NK-92 treated with Interleukin-12 subunit alpha and Interleukin-12 subunit beta, amount 100 ng/mL, for 24 hours (cell line): ENCODE results near the gene DNPH1.

Experiments used
- DNase-seq: peaks from one replicate; lab custom pipeline; 2025; lab: John Stamatoyannopoulos, UW

The DNPH1 gene

DNA sequence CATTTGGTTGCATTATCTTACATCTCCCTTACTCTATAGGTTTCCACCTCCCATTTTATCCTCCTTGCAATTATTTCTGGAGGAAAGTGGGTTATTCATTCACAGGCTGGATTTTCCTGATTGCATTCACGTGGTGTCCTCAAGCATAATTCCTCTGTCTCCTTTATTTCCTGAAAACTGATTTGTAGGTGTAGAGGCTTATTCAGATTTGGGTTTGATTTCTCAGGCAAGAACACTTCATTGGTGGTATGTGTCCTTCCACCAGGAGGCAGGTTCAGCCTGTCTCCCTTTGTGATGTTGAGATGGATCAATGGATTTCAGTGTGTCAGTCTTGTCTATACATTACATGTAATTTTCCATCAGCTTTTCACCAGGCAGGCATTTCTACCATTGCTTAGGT lies 17.3 kb downstream of the DNPH1 start:
- DNase-seq, result no peak

DNA sequence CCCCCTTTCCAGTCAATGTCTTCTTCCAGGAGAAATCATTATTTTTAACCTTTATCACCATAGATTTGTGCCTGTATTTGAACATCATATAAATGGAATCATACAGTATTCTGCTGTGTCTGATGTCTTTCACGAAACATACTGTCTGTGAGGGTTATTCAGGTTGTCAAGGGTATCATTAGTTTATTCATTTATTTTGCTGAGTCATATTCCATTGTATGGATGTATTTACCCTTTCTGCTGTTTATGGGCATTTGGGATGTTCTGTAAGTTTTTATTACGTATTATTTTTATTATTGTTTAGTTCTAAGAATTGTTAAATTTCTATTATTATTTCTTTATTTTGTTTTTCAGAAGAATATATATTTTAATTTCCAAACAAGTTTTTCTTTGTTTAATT lies 22.0 kb downstream of the DNPH1 start:
- no peak for DNase-seq

DNA sequence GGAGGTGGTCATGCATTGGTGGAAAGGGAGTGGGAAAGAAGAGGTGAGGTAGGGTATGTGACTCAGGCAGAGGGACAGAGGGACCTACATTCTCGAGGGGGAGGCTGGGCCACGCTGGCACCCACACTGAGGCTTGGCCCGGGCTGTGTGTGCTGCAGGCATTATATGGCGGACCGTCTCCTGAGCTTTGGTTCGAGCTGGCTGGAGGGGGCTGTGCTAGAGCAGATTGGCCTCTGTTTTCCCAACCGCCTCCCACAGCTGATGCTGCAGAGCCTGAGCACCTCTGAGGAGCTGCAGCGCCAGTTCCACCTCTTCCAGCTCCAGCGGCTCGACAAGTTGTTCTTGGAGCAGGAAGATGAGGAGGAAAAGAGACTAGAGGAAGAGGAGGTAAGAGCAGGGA lies 23.4 kb downstream of the DNPH1 start:
- DNase-seq, result no peak

DNA sequence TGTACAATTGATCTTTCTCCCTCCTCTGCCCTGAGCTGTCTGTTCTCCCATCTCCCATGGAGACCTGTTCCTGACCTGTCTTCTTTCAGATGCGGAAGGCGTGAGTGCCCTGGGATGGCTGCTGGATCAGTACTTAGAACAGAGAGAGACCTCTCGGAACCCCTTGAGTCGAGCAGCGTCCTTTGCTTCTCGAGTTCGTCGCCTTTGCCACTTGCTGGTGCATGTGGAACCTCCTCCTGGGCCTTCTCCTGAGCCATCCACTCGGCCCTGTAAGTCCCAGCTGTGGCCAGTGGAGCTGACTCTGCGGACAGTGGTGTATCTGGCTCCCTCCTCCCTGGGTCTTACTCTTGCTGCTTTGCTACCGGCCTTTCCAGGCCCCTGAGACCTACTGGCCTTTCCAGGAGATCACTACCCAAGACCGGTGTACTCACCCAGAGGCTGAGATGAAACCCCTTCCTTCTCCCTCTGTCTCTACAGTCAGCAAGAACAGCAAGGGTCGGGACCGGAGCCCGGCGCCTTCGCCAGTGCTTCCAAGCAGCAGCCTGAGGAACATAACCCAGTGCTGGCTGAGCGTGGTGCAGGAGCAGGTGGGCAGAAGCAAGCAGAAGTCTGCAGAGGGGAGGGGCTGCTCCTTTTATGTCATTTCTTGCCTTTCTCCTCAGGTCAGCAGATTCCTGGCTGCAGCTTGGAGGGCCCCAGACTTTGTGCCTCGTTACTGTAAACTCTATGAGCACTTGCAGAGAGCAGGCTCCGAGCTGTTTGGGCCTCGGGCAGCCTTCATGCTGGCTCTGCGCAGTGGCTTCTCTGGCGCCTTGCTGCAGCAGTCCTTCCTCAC lies 24.8 kb downstream of the DNPH1 start:
- no peak for DNase-seq

DNA sequence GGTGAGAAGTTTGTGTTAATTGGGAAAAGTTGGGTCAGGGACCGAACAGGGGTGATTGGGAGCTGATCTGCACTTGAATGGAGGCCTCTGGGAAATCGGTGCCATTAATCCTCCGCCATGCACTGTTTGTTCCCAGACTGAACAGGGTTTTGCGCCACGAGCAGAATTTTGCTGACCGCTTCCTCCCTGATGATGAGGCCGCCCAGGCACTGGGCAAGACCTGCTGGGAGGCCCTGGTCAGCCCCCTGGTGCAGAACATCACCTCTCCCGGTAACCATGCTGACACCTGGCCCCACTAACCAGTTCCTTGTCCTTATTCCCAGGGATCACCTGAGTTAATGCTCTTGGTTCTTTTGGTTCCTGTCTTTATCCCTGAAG lies 25.6 kb downstream of the DNPH1 start:
- no peak for DNase-seq

DNA sequence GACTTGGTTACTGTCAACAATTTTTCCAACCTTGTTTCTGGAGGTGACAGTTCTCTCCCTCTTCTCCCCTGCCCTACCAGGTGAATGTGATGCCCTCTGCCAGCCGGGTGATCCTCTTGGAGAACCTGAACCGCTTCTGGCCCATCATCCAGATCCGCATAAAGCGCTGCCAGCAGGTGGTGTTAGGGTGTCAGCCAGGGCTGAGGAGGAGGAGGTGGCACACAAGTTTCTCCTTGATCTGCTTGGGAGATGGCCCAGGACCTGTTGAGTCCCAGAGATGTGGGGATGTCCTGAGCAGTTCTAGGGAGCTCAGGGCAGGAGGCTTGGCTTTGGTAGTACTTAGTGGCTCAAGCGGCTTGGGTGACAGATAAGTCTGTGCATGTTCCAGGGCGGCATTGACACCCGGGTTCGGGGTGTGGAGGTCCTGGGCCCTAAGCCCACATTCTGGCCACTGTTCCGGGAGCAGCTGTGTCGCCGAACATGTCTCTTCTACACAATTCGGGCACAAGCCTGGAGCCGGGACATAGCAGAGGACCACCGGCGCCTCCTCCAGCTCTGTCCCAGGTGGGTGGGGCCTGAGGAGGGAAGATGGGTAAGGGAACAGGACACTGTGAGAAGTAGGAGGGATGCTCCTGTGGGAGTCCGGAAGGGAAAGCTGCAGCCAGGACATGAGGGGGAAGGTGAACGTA lies 26.1 kb downstream of the DNPH1 start:
- no peak for DNase-seq

DNA sequence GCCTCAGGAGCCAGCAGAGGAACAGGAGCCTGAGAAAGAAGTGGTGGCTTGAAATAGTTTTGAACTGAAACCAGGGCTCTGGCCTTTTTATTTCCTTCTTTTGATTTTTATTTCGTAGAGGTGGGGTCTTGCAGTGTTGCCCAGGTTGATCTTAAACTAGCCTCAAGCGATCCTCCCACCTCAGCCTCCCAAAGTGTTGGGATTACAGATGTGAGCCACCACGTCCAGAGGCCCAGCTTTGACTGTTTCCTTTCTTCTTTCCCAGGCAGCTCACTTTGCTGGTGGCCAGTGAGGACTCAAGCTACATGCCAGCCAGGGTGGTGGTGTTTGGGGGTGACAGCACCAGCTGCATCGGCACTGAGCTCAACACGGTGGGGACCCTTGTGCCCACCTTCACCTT lies 26.8 kb downstream of the DNPH1 start:
- DNase-seq, result no peak

DNA sequence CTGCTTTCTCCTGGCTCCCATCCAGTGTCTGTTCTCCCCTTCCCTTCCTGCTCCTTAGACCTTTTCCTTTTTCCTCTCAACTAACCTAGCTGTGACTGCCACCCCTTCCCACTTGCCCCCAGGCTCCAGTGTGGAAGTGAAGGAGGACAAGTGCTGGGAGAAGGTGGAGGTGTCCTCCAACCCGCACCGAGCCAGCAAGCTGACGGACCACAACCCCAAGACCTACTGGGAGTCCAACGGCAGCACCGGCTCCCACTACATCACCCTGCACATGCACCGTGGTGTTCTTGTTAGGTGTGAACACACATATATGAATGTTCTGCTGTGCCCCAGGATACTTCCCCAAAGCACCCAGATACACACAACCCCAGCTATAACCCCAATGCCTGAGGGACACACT lies 28.7 kb downstream of the DNPH1 start:
- no peak for DNase-seq

DNA sequence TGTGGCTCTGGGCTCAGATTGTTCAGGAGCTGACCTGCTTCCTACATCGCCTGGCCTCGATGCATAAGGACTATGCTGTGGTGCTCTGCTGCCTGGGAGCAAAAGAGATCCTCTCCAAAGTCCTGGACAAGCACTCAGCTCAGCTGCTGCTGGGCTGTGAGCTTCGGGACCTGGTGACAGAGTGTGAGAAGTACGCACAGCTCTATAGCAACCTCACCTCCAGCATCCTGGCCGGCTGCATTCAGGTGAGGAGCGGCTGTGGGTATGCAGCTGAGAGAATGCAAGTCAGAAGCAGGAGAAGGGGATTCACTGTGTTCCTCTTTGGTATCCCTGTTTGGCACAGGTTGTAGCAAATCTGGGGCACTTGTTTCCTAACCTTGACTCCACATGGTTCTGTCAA lies 29.4 kb downstream of the DNPH1 start:
- no peak for DNase-seq

DNA sequence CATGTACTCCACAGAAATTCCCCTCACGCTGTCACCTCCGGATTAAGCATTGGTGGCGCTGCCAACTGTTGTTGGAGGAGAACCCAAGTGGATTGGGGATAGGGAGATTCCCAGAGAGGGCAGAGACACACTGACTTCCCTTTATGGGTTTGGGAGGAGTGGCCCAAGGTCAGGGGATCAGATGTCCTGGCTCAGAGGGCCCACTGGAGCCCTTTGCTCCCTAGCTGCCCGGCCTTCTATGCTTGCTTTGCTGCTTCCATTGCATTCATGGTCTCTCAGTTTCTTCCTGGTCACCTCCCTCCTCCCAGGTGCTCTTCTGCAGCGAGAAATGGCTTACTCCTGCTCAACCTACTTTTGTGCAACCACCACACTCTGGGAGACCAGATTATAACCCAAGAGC lies 32.9 kb downstream of the DNPH1 start:
- DNase-seq, result no peak

DNA sequence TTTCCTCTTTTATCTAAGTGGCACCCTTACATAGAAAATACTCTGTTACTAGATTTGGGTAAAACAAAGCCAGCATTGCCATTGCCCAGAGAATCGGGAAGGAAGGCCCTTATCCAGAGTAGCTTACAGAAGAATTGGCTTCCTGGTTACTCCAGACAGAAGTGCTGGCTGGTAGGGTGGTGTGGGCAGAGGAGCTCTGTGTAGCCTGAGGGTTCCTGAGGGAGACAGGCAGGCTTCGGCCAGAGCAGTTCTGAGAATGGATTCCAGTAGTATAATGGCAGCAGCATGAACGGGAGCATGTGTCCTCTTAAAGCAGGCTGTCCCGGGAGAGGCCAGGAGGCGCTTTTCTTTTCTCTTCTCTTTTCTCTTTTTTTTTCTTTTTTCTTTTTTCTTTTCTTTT lies 35.4 kb downstream of the DNPH1 start:
- DNase-seq, result no peak

DNA sequence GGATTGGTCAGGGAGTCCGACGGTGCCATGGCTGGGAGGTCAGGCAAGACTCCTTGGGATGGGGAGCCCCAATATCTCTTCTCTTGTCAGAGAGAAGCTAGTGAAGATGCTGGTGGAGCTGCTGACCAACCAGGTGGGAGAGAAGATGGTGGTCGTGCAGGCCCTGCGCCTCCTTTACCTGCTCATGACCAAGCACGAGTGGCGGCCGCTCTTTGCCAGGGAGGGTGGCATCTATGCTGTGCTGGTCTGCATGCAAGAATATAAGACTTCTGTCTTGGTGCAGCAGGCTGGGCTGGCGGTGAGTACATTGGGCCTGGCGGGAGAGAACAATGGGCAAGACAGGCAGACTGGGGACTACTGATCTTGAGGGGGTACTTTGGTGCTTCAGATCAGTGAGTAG lies 36.4 kb downstream of the DNPH1 start:
- DNase-seq, result no peak

DNA sequence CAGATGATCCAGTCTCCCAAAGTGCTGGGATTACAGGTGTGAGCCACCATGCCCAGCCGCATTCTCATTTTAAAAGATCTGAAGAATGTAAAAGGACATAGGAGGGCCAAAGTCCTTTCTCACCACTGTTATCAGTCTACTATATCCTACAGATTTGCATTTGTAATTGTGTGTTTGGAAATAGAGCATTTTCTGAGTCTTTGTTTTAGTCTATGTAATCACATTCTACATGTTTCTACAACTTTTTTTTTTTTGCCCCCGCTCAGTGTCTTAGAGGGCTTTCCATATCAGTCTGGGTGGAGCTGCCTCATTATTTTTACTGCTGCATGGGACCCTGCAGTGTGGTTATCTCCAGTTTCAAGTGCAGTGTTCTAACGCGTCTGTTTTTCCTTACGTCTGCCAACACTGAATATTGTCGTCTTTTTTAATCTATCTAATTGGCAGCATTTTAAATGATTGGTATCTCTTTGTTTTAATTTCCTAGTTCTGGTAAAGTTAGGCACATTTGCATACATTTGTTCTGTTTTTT lies 39.4 kb downstream of the DNPH1 start:
- DNase-seq, result no peak

DNA sequence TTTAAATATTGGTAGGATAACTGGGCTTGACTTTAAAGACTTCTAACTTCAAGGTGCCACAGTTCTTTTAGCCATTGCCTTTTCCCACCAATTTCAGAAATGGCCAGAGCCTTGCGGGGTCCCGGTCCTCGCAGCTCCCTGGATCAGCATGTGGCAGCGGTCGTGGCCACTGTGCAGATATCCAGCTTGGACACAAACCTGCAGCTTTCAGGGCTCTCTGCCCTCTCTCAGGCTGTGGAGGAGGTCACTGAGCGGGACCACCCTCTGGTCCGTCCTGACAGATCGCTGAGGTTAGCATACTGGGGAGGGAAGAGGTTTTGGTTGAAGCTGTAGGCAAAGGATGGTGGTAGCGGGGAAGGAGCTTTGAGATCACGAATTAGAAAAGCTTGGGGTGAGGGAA lies 40.9 kb downstream of the DNPH1 start:
- no peak for DNase-seq

DNA sequence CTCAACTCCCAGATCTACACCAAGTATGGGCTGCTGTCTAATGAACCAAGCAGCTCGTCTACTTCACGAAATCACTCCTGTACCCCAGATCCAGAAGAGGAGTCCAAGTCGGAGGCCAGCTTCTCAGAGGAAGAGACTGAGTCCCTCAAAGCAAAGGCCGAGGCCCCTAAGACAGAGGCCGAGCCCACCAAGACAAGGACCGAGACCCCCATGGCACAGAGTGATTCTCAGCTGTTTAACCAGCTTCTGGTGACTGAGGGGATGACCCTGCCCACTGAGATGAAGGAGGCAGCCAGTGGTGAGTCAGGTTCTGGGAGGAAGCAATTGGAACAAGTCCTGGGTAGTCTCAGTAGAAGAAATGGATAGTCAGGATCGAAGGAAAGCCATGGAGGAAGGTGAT lies 41.5 kb downstream of the DNPH1 start:
- DNase-seq, result no peak

DNA sequence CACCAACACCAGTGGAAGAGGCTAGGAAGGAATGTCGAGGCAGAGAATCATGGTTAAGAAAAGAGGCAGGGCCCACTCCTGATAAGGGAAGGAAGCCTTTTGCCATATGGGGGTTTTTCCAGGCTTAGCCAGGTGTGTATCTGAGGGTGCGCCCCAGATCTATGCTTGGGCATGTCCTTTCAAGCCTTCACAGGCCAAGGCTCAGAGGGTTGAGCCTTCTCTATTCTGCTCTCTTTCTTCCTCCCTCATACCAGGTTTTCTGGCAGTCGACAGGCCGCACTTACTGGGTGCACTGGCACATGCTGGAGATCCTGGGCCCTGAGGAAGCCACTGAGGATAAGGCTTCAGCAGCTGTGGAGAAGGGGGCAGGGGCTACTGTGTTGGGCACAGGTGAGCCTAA lies 42.6 kb downstream of the DNPH1 start:
- DNase-seq, result no peak

DNA sequence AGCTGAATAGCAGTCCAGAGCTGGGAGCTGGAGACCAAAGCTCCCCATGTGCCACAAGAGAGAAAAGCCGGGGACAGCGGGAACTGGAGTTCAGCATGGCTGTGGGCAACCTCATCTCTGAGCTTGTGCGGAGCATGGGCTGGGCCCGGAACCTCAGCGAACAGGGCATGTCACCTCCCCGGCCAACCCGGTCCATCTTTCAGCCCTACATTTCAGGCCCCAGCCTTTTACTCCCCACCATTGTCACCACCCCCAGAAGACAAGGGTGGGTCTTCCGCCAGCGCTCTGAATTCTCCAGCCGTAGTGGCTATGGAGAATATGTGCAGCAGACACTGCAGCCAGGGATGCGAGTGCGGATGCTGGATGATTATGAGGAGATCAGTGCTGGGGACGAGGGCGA lies 43.3 kb downstream of the DNPH1 start:
- DNase-seq, result no peak

DNA sequence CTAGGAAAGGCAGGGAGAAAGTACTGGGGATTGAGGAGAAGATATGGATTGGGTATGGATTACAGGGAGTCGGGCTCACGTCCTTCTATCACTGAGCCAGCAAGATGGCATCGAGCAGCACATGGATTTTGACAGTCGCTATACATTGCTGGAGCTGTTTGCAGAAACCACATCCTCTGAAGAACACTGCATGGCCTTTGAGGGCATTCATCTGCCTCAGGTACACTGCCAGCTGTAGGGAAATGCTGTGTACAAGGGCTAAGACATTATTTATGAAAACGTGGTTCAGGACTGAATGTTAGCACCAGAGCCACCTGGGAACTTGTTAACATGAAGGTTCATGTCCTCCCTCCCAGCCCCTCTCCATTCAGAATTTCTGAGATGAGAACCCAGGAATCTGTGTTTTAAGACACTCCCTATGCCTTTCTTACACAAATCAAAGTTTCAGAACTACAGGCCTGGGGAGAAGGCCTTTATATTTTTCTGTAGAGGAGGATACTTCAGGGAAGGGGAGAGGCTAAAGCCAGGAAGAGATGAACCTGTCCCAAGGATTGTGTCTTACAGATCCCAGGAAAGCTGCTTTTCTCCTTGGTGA lies 43.8 kb downstream of the DNPH1 start:
- DNase-seq, result no peak

DNA sequence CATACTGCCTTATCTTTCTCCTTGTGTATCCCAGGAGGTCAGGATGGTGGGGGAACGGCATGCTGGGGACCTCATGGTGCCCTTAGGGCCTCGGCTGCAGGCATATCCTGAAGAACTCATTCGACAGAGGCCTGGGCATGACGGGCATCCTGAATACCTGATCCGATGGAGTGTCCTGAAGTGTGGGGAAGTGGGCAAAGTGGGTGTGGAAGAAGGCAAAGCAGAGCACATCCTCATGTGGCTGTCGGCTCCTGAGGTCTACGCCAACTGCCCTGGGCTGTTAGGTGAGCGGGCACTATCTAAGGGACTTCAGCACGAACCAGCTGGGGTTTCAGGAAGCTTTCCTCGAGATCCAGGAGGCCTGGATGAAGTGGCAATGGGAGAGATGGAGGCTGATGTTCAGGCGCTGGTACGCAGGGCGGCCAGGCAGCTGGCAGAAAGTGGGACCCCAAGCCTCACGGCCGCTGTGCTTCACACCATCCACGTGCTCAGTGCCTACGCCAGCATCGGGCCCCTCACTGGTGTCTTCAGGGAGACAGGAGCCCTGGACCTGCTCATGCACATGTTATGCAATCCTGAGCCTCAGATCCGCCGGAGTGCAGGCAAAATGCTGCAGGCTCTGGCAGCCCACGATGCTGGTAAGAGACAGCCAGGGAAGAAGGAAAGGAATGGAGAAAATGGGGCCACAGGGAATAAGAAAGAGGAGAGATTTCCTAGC lies 44.9 kb downstream of the DNPH1 start:
- no peak for DNase-seq

DNA sequence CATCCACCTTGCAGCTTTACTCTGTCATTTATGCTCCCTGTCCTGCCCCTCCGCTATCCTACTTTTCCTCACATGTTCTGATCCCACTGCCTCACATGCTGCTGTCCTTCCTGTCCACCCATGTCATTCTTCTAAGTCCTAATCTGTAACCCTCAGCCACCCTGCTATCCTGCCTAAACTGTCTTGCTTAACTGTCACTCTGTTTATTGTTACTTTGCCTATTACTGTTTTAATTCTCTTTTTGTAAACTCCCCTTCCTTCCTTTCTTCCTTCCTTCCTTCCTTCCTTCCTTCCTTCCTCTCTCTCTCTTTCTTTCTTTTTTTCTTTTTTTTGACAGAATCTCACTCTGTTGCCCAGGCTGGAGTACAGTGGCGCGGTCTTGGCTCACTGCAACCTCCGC lies 45.8 kb downstream of the DNPH1 start:
- DNase-seq, result no peak

DNA sequence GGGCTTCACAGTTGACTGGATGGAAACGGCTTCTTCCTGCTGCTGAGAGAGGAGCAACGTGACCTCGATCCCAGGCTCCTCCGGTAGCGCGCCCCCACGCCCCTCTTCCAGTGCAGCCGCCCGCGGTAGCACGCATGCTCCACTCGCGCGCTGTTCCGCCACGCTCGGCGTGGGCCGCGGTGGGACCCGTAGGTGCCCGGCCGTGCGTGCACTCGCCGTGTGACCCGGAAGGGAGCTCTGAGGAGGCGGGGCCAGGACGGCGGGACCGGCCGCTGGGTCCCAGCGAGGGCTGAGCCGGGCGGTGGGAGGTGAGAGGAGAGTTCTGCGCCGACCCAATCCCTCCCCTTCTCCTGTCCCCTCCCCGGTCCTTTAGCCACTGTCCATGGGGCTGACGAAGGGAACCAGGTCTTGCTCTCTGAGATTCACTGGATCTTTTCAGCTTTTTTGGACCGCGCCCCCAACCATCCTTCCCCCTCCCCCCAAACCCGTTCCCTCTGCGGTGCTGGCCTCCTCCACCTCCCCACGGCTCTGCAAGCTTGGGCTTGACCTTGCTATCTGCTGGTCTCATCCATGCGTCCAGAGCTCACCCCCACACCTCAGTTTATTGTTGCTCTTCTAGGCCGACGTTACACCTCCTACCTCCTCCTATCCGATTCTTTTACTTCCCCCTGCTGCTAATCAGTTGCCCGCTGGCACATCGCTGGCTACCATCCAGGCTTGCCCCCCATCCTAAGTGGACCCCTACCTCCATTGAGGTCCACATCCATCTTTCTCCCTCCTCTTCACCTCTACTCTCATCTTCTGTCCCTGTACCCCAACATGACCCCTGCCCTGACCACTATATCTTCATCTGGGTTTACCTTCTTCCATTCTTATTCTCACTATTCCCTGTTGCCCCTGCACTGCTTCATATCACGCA lies 47.1 kb downstream of the DNPH1 start, which contains the start of gene CUL9:
Gene CUL9, plus strand, starts transcription at position 255 of the 919 bp plus-strand sequence. CDS start 2,115 bp downstream, outside the sequence.
- DNase-seq, result peak; percentile 77
